ENCODE data around the gene LLGL2.

The LLGL2 gene

GRCh38 chr17:75616521-75617122 is 91.1 kb downstream of the LLGL2 start:
- FAIRE-seq: no peak

- FAIRE-seq: no peak
Measured at GRCh38 chr17:75617218-75617617, 91.7 kb downstream of the LLGL2 start.

GRCh38 chr17:75617675-75618074 is 92.2 kb downstream of the LLGL2 start:
- no peak for FAIRE-seq

GRCh38 chr17:75619506-75620431 is 94.3 kb downstream of the LLGL2 start:
- no peak for FAIRE-seq

- no peak for FAIRE-seq
Measured at GRCh38 chr17:75621489-75621888, 96.0 kb downstream of the LLGL2 start.

GRCh38 chr17:75622076-75622475 is 96.6 kb downstream of the LLGL2 start:
- FAIRE-seq: no peak

GRCh38 chr17:75622771-75623273 is 97.3 kb downstream of the LLGL2 start:
- no peak for FAIRE-seq

GRCh38 chr17:75623386-75623785 is 97.9 kb downstream of the LLGL2 start:
- FAIRE-seq: no peak

- FAIRE-seq: no peak
Measured at GRCh38 chr17:75624021-75624420, 98.5 kb downstream of the LLGL2 start.

Measured in A204.1 (cell line).